Endothelial cell of umbilical vein (primary cell): ENCODE results near the gene ITGB2. TPM values are rescaled to one million over a fixed set of nuclear protein-coding genes. Genes with fewer than 3 reads are reported as not detected.

Experiments
- BruUV-seq: library from RNA; stranded (reverse); fragments of 400-500 nt; replicated peaks from 2 replicates; lab custom pipeline; 2021; lab: Mats Ljungman, UMichigan
- CTCF ChIA-PET: fragments of 300-600, 350-600 bp; sonication (Branson Sonifier 250); formaldehyde crosslinking; loops from one replicate; lab custom pipeline; 2021; ENCODE audit warnings: antibody characterized with exemption, inconsistent platforms; lab: Charles Lee
- POLR2A ChIA-PET: fragments of 300-600, 350-600 bp; sonication (Branson Sonifier 250); formaldehyde crosslinking; loops from one replicate; lab custom pipeline; 2021; ENCODE audit warnings: antibody characterized with exemption, inconsistent platforms; lab: Charles Lee
- DNase-seq: peaks from one replicate; pipeline ENCODE4 v3.0.0-alpha.2; 2011; ENCODE audit warnings: low read depth, low spot score
- FAIRE-seq: peaks from 2 replicates; lab custom pipeline; 2011; peaks lifted over from hg19 to GRCh38; lab: Jason Lieb, UNC
- H2AFZ ChIP-seq: 2 replicates; pipeline ENCODE4 v1.6.0; 2012; ENCODE audit warnings: low read depth, low read length, control low read depth, inconsistent platforms
- H3K27ac ChIP-seq: 2 replicates; pipeline ENCODE4 v1.5.1; 2011; ENCODE audit warnings: low read depth, mild to moderate bottlenecking, control low read depth, low read length, moderate library complexity; ENCODE audit not compliant: insufficient read depth
- H3K27me3 ChIP-seq, 2 experiments: 2 replicates each; pipeline versions ENCODE4 v1.6.0 to v1.6.1; 2011; ENCODE audit warnings: low read length in 2 of 2, mixed read lengths in 1 of 2; ENCODE audit not compliant: control insufficient read depth in 2 of 2, insufficient read depth in 2 of 2
- H3K36me3 ChIP-seq, 2 experiments: 2 replicates in 1 of 2; 3 replicates in 1 of 2; pipeline ENCODE4 v1.5.1; 2011; ENCODE audit warnings: low read length in 2 of 2, mild to moderate bottlenecking in 1 of 2, moderate library complexity in 1 of 2; ENCODE audit not compliant: control insufficient read depth in 2 of 2, insufficient read depth in 2 of 2; ENCODE audit errors: extremely low read depth in 1 of 2
- H3K4me1 ChIP-seq: 3 replicates; pipeline ENCODE4 v1.5.1; 2011; ENCODE audit warnings: mild to moderate bottlenecking, low read length; ENCODE audit not compliant: control insufficient read depth, insufficient read depth; ENCODE audit errors: extremely low read depth
- H3K4me2 ChIP-seq: 2 replicates; pipeline ENCODE4 v1.6.1; 2011; ENCODE audit warnings: low read length, control low read depth, mixed read lengths; ENCODE audit not compliant: insufficient read depth
- H3K4me3 ChIP-seq, 3 experiments: fragments of 200-600 bp in 1 of 3; sonication (generic), shearing (Covaris generic) in 1 of 3; replicated peaks in 1 of 3; 2 replicates each; pipeline ENCODE4 v1.5.1; 2011 to 2016; ENCODE audit warnings: control low read depth in 3 of 3, low read length in 3 of 3, mild to moderate bottlenecking in 2 of 3, inconsistent platforms in 1 of 3, low read depth in 1 of 3, moderate library complexity in 1 of 3; ENCODE audit not compliant: insufficient read depth in 1 of 3
- H3K79me2 ChIP-seq: 2 replicates; pipeline ENCODE4 v1.6.0; 2012; ENCODE audit warnings: low read length, inconsistent platforms; ENCODE audit not compliant: control insufficient read depth, insufficient read depth
- H3K9ac ChIP-seq: replicated peaks from 2 replicates; pipeline ENCODE3; 2011; ENCODE audit warnings: low read length, control low read depth; ENCODE audit not compliant: insufficient read depth; ENCODE audit errors: extremely low read depth
- H3K9me1 ChIP-seq: replicated peaks from 3 replicates; pipeline ENCODE4 v1.6.0; 2011; ENCODE audit warnings: mild to moderate bottlenecking, low read length; ENCODE audit not compliant: control insufficient read depth, insufficient read depth; ENCODE audit errors: extremely low read depth
- H3K9me3 ChIP-seq: replicated peaks from 2 replicates; pipeline ENCODE4 v1.5.1; 2012; ENCODE audit warnings: low read length, inconsistent platforms; ENCODE audit not compliant: control insufficient read depth, insufficient read depth
- H4K20me1 ChIP-seq: replicated peaks from 2 replicates; pipeline ENCODE3; 2011; ENCODE audit warnings: mild to moderate bottlenecking, low read length; ENCODE audit not compliant: control insufficient read depth, insufficient read depth; ENCODE audit errors: extremely low read depth
- EZH2 ChIP-seq: IDR thresholded peaks from 2 replicates; pipeline ENCODE4 v1.6.1; 2012; ENCODE audit warnings: borderline replicate concordance, low read depth, mild to moderate bottlenecking, moderate library complexity, low read length, inconsistent platforms; ENCODE audit not compliant: severe bottlenecking
- FOS ChIP-seq: IDR thresholded peaks from 2 replicates; pipeline ENCODE4 v1.6.1; 2011; ENCODE audit warnings: mild to moderate bottlenecking, low read length, moderate library complexity, borderline replicate concordance; ENCODE audit not compliant: insufficient read depth
- GATA2 ChIP-seq: IDR thresholded peaks from 2 replicates; pipeline ENCODE4 v1.7.0; 2011; ENCODE audit warnings: low read depth, mild to moderate bottlenecking, moderate library complexity, mixed read lengths, low read length; ENCODE audit not compliant: insufficient read length, insufficient read depth
- JUN ChIP-seq: IDR thresholded peaks from 2 replicates; pipeline ENCODE4 v1.6.1; 2011; ENCODE audit warnings: borderline replicate concordance, low read depth; ENCODE audit not compliant: insufficient read length, insufficient read depth
- MYC ChIP-seq: IDR thresholded peaks from one replicate; pipeline ENCODE4 v1.6.1; 2011; ENCODE audit warnings: mild to moderate bottlenecking, low read depth, low read length
- POLR2A ChIP-seq: IDR thresholded peaks from 2 replicates; pipeline ENCODE4 v1.6.1; 2012; ENCODE audit warnings: low read depth, mild to moderate bottlenecking, control low read depth, low read length
- POLR2AphosphoS5 ChIP-seq: IDR thresholded peaks from 2 replicates; pipeline ENCODE4 v1.6.1; 2012; ENCODE audit warnings: low read depth, mild to moderate bottlenecking, control low read depth, low read length, moderate library complexity; ENCODE audit not compliant: insufficient read depth
- dilution Hi-C: fragments of 300-500 bp; cut with MboI; formaldehyde crosslinking; loops from one replicate; pipeline ENCODE4 v1.15.0; 2019; ENCODE audit warnings: low sequenced_read_pairs; ENCODE audit not compliant: extremely low pct_ligation_motif_present
- intact Hi-C: fragments of 100-400 bp; cut with micrococcal nuclease; formaldehyde crosslinking; loops from one replicate; pipeline ENCODE4 v1.10.0; 2022
- polyA plus RNA-seq, 4 experiments: library from polyadenylated mRNA; depleted of rRNA in 3 of 4; stranded (reverse) in 3 of 4; unstranded in 1 of 4; fragments of >200 nt; gene quantifications; 2 replicates each; pipeline versions ENCODE4 v1.2.1 to v1.2.3, GENCODE V29; 2011 to 2012; ENCODE audit warnings: missing spikeins in 1 of 4
- total RNA-seq: library from RNA; stranded (reverse); gene quantifications from 2 replicates; pipeline ENCODE4 v1.2.3, GENCODE V29; 2021
- TF ChIP-seq, protein P1 (sequence below), 2 donors: IDR thresholded peaks; 1 replicate in 1 of 2; 2 replicates in 1 of 2; pipeline ENCODE4 v1.5.1; 2011; ENCODE audit warnings: low read length in 2 of 2, mild to moderate bottlenecking in 2 of 2, moderate library complexity in 2 of 2, control low read depth in 1 of 2, inconsistent platforms in 1 of 2, low read depth in 1 of 2; ENCODE audit not compliant: insufficient read depth in 1 of 2; ENCODE audit errors: extremely low read depth in 1 of 2
- TF ChIP-seq, protein P2 (sequence below): IDR thresholded peaks from 2 replicates; pipeline ENCODE4 v1.6.1; 2011; ENCODE audit not compliant: insufficient read depth, insufficient read length

The ITGB2 gene
- total and polyA plus RNA-seq, 2 donors (not counting 3 experiments of a cell fraction or from before 2014, with no cell fraction given) = 0.39 to 0.91 TPM

DNA sequence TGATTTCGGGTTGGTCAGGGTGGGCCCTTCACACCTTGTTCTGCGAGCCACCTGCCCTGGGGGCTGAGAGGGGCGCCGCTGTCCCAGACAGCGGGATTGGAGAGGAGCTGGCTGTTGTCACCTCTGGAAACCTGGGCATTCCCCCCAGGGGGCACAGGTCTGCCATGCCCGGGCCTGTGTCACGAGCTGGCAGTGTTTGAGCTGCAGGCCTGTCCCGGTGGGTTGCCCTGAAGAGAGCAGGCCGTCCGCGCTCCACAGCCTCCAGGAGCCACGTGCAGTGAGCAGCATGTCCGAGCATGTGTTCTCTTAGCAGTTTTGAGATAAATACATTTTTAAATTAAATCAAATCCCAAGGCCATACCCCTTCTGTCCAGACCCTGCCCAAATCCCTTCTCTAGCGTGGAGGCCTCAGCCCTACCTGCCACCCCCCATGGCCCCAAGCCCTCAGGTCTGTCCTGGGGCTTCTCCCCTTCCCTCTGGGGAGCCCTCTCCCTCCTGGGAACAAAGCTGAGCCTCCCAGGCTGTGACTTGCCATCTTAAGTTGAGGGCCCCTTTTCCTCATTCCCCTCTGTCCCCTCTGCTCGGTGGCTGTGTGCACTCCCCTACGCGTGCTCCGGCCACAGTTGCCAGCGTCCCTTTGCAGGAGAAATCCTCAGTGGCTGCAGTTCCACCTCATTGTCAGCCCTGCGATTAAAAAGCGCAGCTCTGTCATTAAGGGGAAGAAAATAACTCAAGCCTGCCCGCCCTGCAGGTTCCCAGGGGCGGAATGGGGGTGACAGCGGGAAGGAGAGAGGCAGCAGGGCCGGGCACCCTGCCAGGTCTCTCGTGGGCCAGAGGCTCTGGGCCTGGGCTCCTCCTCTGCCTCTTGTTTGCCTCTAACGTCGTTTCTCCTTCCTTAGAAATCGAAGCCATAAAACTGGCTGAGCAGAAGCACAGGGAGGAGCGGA, 45.7 kb upstream of the ITGB2 start:
- Histone ChIP-seq H3K9ac (no peak overlapping the region), H4K20me1 (no peaks in the 10 kb centered on the region), H3K79me2 (peaks cover 12% of the 10 kb centered on the region), H3K4me3 (no peak overlapping the region), H3K9me3 (no peaks in the 10 kb centered on the region), H3K27me3 (no peaks in the 10 kb centered on the region), H3K4me2 (no peak overlapping the region), H3K4me1 (peaks cover 35% of the 10 kb centered on the region), H3K36me3 (peaks cover 2 to 11% of the 10 kb centered on the region in 2 experiments), H3K9me1 (no peaks in the 10 kb centered on the region), H2AFZ (no peak overlapping the region), H3K27ac (no peak overlapping the region)
- ChIA-PET POLR2A (no interaction called here), CTCF (interaction anchor here (0.9 to 6.1 kb wide), 3 partner anchors 10 to 162 kb away, joined by 3 to 52 read pairs (median 4); no protein-coding TSS in a partner anchor)
- DNase-seq = no peak
- no TSS peak for BruUV-seq
- dilution Hi-C loops = no loop called here
- intact Hi-C loops = no loop called here
- TF ChIP-seq JUN = no peak
- TF ChIP-seq, protein P1, sequence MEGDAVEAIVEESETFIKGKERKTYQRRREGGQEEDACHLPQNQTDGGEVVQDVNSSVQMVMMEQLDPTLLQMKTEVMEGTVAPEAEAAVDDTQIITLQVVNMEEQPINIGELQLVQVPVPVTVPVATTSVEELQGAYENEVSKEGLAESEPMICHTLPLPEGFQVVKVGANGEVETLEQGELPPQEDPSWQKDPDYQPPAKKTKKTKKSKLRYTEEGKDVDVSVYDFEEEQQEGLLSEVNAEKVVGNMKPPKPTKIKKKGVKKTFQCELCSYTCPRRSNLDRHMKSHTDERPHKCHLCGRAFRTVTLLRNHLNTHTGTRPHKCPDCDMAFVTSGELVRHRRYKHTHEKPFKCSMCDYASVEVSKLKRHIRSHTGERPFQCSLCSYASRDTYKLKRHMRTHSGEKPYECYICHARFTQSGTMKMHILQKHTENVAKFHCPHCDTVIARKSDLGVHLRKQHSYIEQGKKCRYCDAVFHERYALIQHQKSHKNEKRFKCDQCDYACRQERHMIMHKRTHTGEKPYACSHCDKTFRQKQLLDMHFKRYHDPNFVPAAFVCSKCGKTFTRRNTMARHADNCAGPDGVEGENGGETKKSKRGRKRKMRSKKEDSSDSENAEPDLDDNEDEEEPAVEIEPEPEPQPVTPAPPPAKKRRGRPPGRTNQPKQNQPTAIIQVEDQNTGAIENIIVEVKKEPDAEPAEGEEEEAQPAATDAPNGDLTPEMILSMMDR (IDR thresholded peaks at IDR 0.05; ENCODE audit: extremely low read depth in 1 of 2, insufficient read depth in 1 of 2, low read depth in 1 of 2, low read length in 2 of 2) = no peak
- TF ChIP-seq EZH2 = no peak
- TF ChIP-seq, protein P2, sequence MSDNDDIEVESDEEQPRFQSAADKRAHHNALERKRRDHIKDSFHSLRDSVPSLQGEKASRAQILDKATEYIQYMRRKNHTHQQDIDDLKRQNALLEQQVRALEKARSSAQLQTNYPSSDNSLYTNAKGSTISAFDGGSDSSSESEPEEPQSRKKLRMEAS = no peak
- no peak for TF ChIP-seq GATA2
- no peak for TF ChIP-seq FOS
- TF ChIP-seq POLR2A = no peak
- no peak for TF ChIP-seq MYC
- no peak for TF ChIP-seq POLR2AphosphoS5
- FAIRE-seq = no peak
